Trophoblast cell (in vitro differentiated cells and primary cell): ENCODE data around the gene DOCK2.
"Not testable (repeated sequence)": the region's sequence is repeated elsewhere in the genome, so short reads cannot be mapped to it uniquely, and the experiment has no call there.

Source experiments
- DNase-seq, 2 donors: peaks; one replicate each; pipeline ENCODE4 v3.0.0-alpha.2; 2016
- H2AFZ ChIP-seq: 2 replicates; pipeline ENCODE4 v1.6.1; 2013; ENCODE audit warnings: low read length, moderate library complexity, mild to moderate bottlenecking; ENCODE audit not compliant: insufficient read depth, poor library complexity
- H2AK5ac ChIP-seq: 2 replicates; pipeline ENCODE4 v1.6.1; 2013; ENCODE audit warnings: mild to moderate bottlenecking, low read length
- H2BK120ac ChIP-seq: 2 replicates; pipeline ENCODE4 v1.6.1; 2013; ENCODE audit warnings: low read length, mild to moderate bottlenecking, moderate library complexity; ENCODE audit not compliant: insufficient read depth, poor library complexity
- H2BK12ac ChIP-seq: 2 replicates; pipeline ENCODE4 v1.6.1; 2013; ENCODE audit warnings: mild to moderate bottlenecking, low read length, moderate library complexity
- H2BK5ac ChIP-seq: 2 replicates; pipeline ENCODE4 v1.6.1; 2013; ENCODE audit warnings: low read length, low read depth, moderate library complexity, mild to moderate bottlenecking; ENCODE audit not compliant: poor library complexity
- H3K14ac ChIP-seq: 2 replicates; pipeline ENCODE4 v1.6.1; 2013; ENCODE audit warnings: mild to moderate bottlenecking, low read length
- H3K18ac ChIP-seq: 2 replicates; pipeline ENCODE4 v1.6.1; 2013; ENCODE audit warnings: mild to moderate bottlenecking, low read length
- H3K23ac ChIP-seq: 2 replicates; pipeline ENCODE4 v1.6.1; 2013; ENCODE audit warnings: low read length
- H3K27ac ChIP-seq: 2 replicates; pipeline ENCODE4 v1.5.1; 2013; ENCODE audit warnings: low read depth, mild to moderate bottlenecking, inconsistent platforms, low read length, moderate library complexity
- H3K27me3 ChIP-seq: 2 replicates; pipeline ENCODE4 v1.6.1; 2013; ENCODE audit warnings: inconsistent platforms, mild to moderate bottlenecking, low read length, moderate library complexity; ENCODE audit not compliant: insufficient read depth
- H3K36me3 ChIP-seq, 2 experiments: 1 replicate in 1 of 2; 2 replicates in 1 of 2; pipeline ENCODE4 v1.6.1; 2013; ENCODE audit warnings: low read length in 2 of 2, mild to moderate bottlenecking in 2 of 2, moderate library complexity in 1 of 2; ENCODE audit not compliant: insufficient read depth in 2 of 2, control insufficient read depth in 1 of 2
- H3K4ac ChIP-seq: 2 replicates; pipeline ENCODE4 v1.6.1; 2013; ENCODE audit warnings: low read depth, mild to moderate bottlenecking, low read length, moderate library complexity
- H3K4me1 ChIP-seq, 2 experiments: 1 replicate in 1 of 2; 2 replicates in 1 of 2; pipeline ENCODE4 v1.6.1; 2013; ENCODE audit warnings: low read length in 2 of 2, mild to moderate bottlenecking in 2 of 2, moderate library complexity in 1 of 2; ENCODE audit not compliant: insufficient read depth in 2 of 2, control insufficient read depth in 1 of 2
- H3K4me2 ChIP-seq: 2 replicates; pipeline ENCODE4 v1.6.1; 2013; ENCODE audit warnings: inconsistent platforms, mild to moderate bottlenecking, low read length, moderate library complexity
- H3K4me3 ChIP-seq: 2 replicates; pipeline ENCODE4 v1.5.1; 2013; ENCODE audit warnings: mild to moderate bottlenecking, low read depth, low read length, inconsistent platforms
- H3K79me1 ChIP-seq: one replicate; pipeline ENCODE4 v1.6.1; 2013; ENCODE audit warnings: low read length
- H3K79me2 ChIP-seq: 2 replicates; pipeline ENCODE4 v1.6.1; 2013; ENCODE audit warnings: low read length, mild to moderate bottlenecking; ENCODE audit not compliant: control insufficient read depth, insufficient read depth, poor library complexity
- H3K9ac ChIP-seq: 2 replicates; pipeline ENCODE4 v1.6.1; 2013; ENCODE audit warnings: mild to moderate bottlenecking, low read length
- H3K9me3 ChIP-seq: 2 replicates; pipeline ENCODE4 v1.6.1; 2013; ENCODE audit warnings: low read depth, mild to moderate bottlenecking, control low read depth, inconsistent platforms, low read length; ENCODE audit not compliant: insufficient read depth
- H4K12ac ChIP-seq: 2 replicates; pipeline ENCODE4 v1.6.1; 2013; ENCODE audit warnings: low read depth, mild to moderate bottlenecking, low read length, moderate library complexity
- H4K8ac ChIP-seq: 2 replicates; pipeline ENCODE4 v1.6.1; 2013; ENCODE audit warnings: low read depth, mild to moderate bottlenecking, low read length, moderate library complexity
- H4K91ac ChIP-seq: one replicate; pipeline ENCODE4 v1.6.1; 2013; ENCODE audit warnings: low read depth, mild to moderate bottlenecking, low read length, moderate library complexity
- WGBS: extraction: QIAGEN DNeasy Blood & Tissue Kit; methylation state at CpG from one replicate; pipeline ENCODE4 v1.1.7; 2013; ENCODE audit warnings: missing lambda C conversion rate; ENCODE audit not compliant: insufficient read length, insufficient coverage; ENCODE audit errors: extremely low coverage; 5-methylcytosine and 5-hydroxymethylcytosine counted together

Gene DOCK2

GRCh38 chr5:169725665-169726064 lies 88.6 kb downstream of the DOCK2 start:
- not testable (repeated sequence) for H3K4me1 ChIP-seq, H2BK120ac ChIP-seq, H4K8ac ChIP-seq, H2BK12ac ChIP-seq, H3K14ac ChIP-seq, DNase-seq, H3K27me3 ChIP-seq, H4K91ac ChIP-seq, H3K79me2 ChIP-seq, H4K12ac ChIP-seq, H3K18ac ChIP-seq, H3K23ac ChIP-seq, H3K9me3 ChIP-seq, H3K4me3 ChIP-seq, H3K9ac ChIP-seq, H3K79me1 ChIP-seq, H2AK5ac ChIP-seq, H2BK5ac ChIP-seq, H3K4me2 ChIP-seq, H3K4ac ChIP-seq, H2AFZ ChIP-seq, H3K27ac ChIP-seq, H3K36me3 ChIP-seq
- no CpG with 5 or more reads among the region's 4 CpGs for WGBS

GRCh38 chr5:169728418-169728817 lies 91.3 kb downstream of the DOCK2 start:
- Histone ChIP-seq H2AFZ (no peak overlapping the region), H3K4me1 (no peaks in the 10 kb centered on the region), H3K4me2 (no peak overlapping the region), H3K27me3 (no peaks in the 10 kb centered on the region), H3K9ac (no peak overlapping the region), H3K27ac (no peak overlapping the region), H2BK5ac (no peak overlapping the region), H2BK12ac (no peak overlapping the region), H3K79me1 (no peaks in the 10 kb centered on the region), H3K4me3 (no peak overlapping the region), H3K23ac (no peak overlapping the region), H3K14ac (no peak overlapping the region), H3K4ac (no peak overlapping the region), H3K79me2 (no peaks in the 10 kb centered on the region), H3K36me3 (no peaks in the 10 kb centered on the region), H4K12ac (no peak overlapping the region), H3K9me3 (no peaks in the 10 kb centered on the region), H4K91ac (no peak overlapping the region), H3K18ac (no peak overlapping the region), H2BK120ac (no peak overlapping the region), H4K8ac (no peak overlapping the region), H2AK5ac (no peak overlapping the region)
- no CpG with 5 or more reads among the region's 1 CpG for WGBS
- no peak for DNase-seq

- H3K18ac ChIP-seq: no peak overlapping the region
Observed at GRCh38 chr5:169731221-169731620, 94.1 kb downstream of the DOCK2 start.

GRCh38 chr5:169732841-169733240 lies 95.8 kb downstream of the DOCK2 start:
- H3K4me3 ChIP-seq: no peak overlapping the region
- H2AK5ac ChIP-seq: no peak overlapping the region
- H3K36me3 ChIP-seq: no peaks in the 10 kb centered on the region
- H3K9me3 ChIP-seq: no peaks in the 10 kb centered on the region
- H3K9ac ChIP-seq: no peak overlapping the region
- H3K4me2 ChIP-seq: no peak overlapping the region
- H3K18ac ChIP-seq: no peak overlapping the region
- no peaks in the 10 kb centered on the region for H3K4me1 ChIP-seq
- no peak overlapping the region for H2BK12ac ChIP-seq
- no CpG with 5 or more reads among the region's 1 CpG for WGBS
- DNase-seq: no peak
- H2AFZ ChIP-seq: no peak overlapping the region
- H4K12ac ChIP-seq: no peak overlapping the region
- H3K79me1 ChIP-seq: no peaks in the 10 kb centered on the region
- no peaks in the 10 kb centered on the region for H3K27me3 ChIP-seq
- no peak overlapping the region for H2BK120ac ChIP-seq
- no peak overlapping the region for H3K23ac ChIP-seq
- H3K79me2 ChIP-seq: no peaks in the 10 kb centered on the region
- no peak overlapping the region for H3K14ac ChIP-seq
- H3K4ac ChIP-seq: no peak overlapping the region
- H3K27ac ChIP-seq: no peak overlapping the region
- no peak overlapping the region for H4K91ac ChIP-seq
- no peak overlapping the region for H2BK5ac ChIP-seq
- no peak overlapping the region for H4K8ac ChIP-seq

More at GRCh38 chr5:169731221-169731620, 94.1 kb downstream of the DOCK2 start:
- no peak overlapping the region for H2AK5ac ChIP-seq
- no peak overlapping the region for H4K8ac ChIP-seq
- no peak overlapping the region for H2BK120ac ChIP-seq
- H3K4me2 ChIP-seq: no peak overlapping the region
- H3K4me3 ChIP-seq: no peak overlapping the region
- no peaks in the 10 kb centered on the region for H3K4me1 ChIP-seq
- no peaks in the 10 kb centered on the region for H3K79me1 ChIP-seq
- no peak overlapping the region for H2AFZ ChIP-seq
- no peak overlapping the region for H3K14ac ChIP-seq
- H3K27ac ChIP-seq: no peak overlapping the region
- H2BK5ac ChIP-seq: no peak overlapping the region
- H4K91ac ChIP-seq: no peak overlapping the region
- H4K12ac ChIP-seq: no peak overlapping the region
- no peaks in the 10 kb centered on the region for H3K9me3 ChIP-seq
- DNase-seq: no peak
- no peaks in the 10 kb centered on the region for H3K36me3 ChIP-seq
- no peak overlapping the region for H3K9ac ChIP-seq
- no peak overlapping the region for H3K4ac ChIP-seq
- no CpG with 5 or more reads among the region's 6 CpGs for WGBS
- no peaks in the 10 kb centered on the region for H3K79me2 ChIP-seq
- H3K27me3 ChIP-seq: no peaks in the 10 kb centered on the region
- H3K23ac ChIP-seq: no peak overlapping the region
- H2BK12ac ChIP-seq: no peak overlapping the region
